22Rv1 (cell line): ENCODE data around the gene TRIO.

Experiments used
- CTCF ChIP-seq: fragments of 450-650 bp; IDR thresholded peaks from 2 replicates; pipeline ENCODE4 v1.5.1; 2017; ENCODE audit warnings: mild to moderate bottlenecking
- ZFX ChIP-seq: fragments of 450-650 bp; IDR thresholded peaks from 2 replicates; pipeline ENCODE4 v1.6.1; 2017; ENCODE audit warnings: antibody characterized with exemption, borderline replicate concordance

- TF ChIP-seq CTCF, result no peak
- no peak for TF ChIP-seq ZFX
Measured at GRCh38 chr5:14223372-14223771, 80.2 kb downstream of the TRIO start.
